WERI-Rb-1 (cell line): ENCODE results near the gene ABCA7.

Experiments
- DNase-seq: peaks from one replicate; pipeline ENCODE4 v3.0.0-alpha.2; 2020
- H3K27ac ChIP-seq: fragments of 250-450 bp; sonication (Bioruptor Pico); 2 replicates; pipeline ENCODE4 v1.5.1; 2020; ENCODE audit warnings: mild to moderate bottlenecking, moderate library complexity
- H3K27me3 ChIP-seq: fragments of 250-450 bp; sonication (Bioruptor Pico); 2 replicates; pipeline ENCODE4 v1.5.1; 2021; ENCODE audit warnings: mild to moderate bottlenecking, low read depth, moderate library complexity; ENCODE audit not compliant: insufficient read depth, severe bottlenecking
- H3K36me3 ChIP-seq: fragments of 250-450 bp; sonication (Bioruptor Pico); 2 replicates; pipeline ENCODE4 v1.5.1; 2020; ENCODE audit warnings: mild to moderate bottlenecking, moderate library complexity
- H3K4me3 ChIP-seq: 2 replicates; pipeline ENCODE4 v1.5.1; 2011; ENCODE audit warnings: low read depth, mild to moderate bottlenecking, control low read depth, low read length
- H3K9me3 ChIP-seq: fragments of 250-450 bp; sonication (Bioruptor Pico); 2 replicates; pipeline ENCODE4 v1.5.1; 2021; ENCODE audit warnings: mild to moderate bottlenecking, moderate library complexity; ENCODE audit not compliant: severe bottlenecking
- CTCF ChIP-seq: IDR thresholded peaks from 2 replicates; pipeline ENCODE4 v1.5.1; 2011; ENCODE audit warnings: low read depth, mild to moderate bottlenecking, control low read depth, inconsistent platforms, low read length

Gene ABCA7

DNA sequence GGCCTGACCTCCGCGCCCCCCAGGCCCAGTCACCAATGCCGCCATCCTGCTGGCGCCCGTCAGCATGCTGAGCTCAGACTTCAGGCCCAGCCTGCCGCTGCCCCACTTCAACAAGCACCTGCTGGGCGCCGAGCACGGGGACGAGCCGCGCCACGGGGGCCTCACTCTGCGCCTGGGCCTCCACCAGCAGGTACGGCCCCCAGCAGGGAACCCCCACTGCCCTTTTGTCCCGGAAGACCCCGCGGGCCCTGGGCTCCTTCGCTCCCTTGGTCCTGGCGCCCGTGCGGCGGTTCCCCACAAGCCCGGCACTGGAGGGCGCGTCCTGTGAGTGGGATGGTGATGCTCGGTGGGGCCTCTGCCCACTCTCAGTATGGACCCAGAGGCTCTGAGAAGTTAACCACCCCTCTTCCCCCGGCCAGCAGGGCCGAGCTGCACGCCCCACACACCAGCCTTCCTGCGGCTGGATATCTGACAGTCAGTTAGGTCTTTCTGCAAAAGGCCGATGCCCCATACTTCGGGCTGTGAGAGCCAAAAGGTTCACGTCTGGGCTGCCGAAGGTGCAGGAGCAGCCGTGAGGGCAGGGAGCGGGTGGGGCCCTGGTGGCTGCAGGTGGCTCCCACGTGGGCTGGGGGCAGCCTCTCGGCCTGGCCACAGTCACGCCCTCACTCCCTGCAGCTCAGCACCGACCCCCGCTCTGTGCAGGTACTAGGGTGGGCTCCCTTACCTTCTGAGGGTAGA is 47.8 kb upstream of the ABCA7 start:
- no peak overlapping the region for H3K27ac ChIP-seq
- H3K9me3 ChIP-seq: no peaks in the 10 kb centered on the region
- H3K36me3 ChIP-seq: peaks cover 32% of the 10 kb centered on the region

GRCh38 chr19:992670-993055 is 47.2 kb upstream of the ABCA7 start:
- Histone ChIP-seq H3K4me3 (no peak overlapping the region), H3K9me3 (peaks cover 1% of the 10 kb centered on the region), H3K27me3 (peaks cover 19% of the 10 kb centered on the region), H3K27ac (no peak overlapping the region), H3K36me3 (peaks cover 28% of the 10 kb centered on the region)
- DNase-seq: no peak
- no peak for TF ChIP-seq CTCF

More for the DNA sequence above, 47.8 kb upstream of the ABCA7 start:
- Histone ChIP-seq H3K27me3 (peaks cover 14% of the 10 kb centered on the region), H3K4me3 (no peak overlapping the region)
- no peak for TF ChIP-seq CTCF
- DNase-seq: no peak

GRCh38 chr19:993361-993830 is 46.5 kb upstream of the ABCA7 start:
- Histone ChIP-seq H3K4me3 (no peak overlapping the region), H3K36me3 (peaks cover 24% of the 10 kb centered on the region), H3K27ac (no peak overlapping the region), H3K27me3 (peaks cover 27% of the 10 kb centered on the region), H3K9me3 (peaks cover 2% of the 10 kb centered on the region)
- TF ChIP-seq CTCF: no peak
- no peak for DNase-seq

- Histone ChIP-seq H3K4me3 (no peak overlapping the region), H3K27me3 (peaks cover 32% of the 10 kb centered on the region), H3K27ac (no peak overlapping the region), H3K36me3 (peaks cover 21% of the 10 kb centered on the region), H3K9me3 (peaks cover 2% of the 10 kb centered on the region)
- TF ChIP-seq CTCF: no peak
- no peak for DNase-seq
Measured at GRCh38 chr19:993831-994393, 46.0 kb upstream of the ABCA7 start.

GRCh38 chr19:994516-994915 is 45.4 kb upstream of the ABCA7 start:
- Histone ChIP-seq H3K27me3 (peaks cover 38% of the 10 kb centered on the region), H3K4me3 (no peak overlapping the region), H3K27ac (no peak overlapping the region), H3K9me3 (peaks cover 2% of the 10 kb centered on the region), H3K36me3 (peaks cover 21% of the 10 kb centered on the region)
- DNase-seq: no peak
- TF ChIP-seq CTCF: no peak
